GM19023 (cell line): ENCODE data around the gene ANP32E.
A peak's percentile ranks its signal among the peaks of the same experiment; 100 is the strongest.

Experiments
- ATAC-seq: cut with Tn5 transposase; IDR thresholded peaks from one replicate; pipeline ENCODE4 v1.9.1; 2021; ENCODE audit warnings: mild to moderate bottlenecking, moderate library complexity; ENCODE audit not compliant: unreplicated experiment

ANP32E gene

GRCh38 chr1:150235852-150236613 lies at the start of gene ANP32E:
Gene ANP32E (minus strand): TSS chr1:150236112. CDS start chr1:150235786, 326 bp downstream.
- ATAC-seq = peak; percentile 79

DNA sequence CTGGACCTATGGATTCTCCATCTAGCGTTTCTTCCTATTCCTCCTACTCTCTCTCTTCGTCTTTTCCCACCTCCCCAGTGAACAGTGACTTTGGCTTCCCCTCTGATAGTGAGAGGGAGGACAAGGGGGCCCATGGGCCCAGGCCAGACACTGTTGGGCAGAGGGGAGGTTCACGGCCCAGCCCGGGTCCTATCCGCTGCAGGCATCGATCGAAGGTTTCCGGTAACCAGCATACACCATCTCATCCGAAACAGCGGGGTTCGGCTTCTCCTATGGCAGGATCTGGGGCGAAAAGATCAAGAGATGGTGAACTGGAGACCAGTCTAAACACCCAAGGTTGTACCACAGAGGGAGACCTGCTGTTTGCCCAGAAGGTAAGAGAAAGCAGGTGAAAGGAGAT lies 47.3 kb upstream of the ANP32E start:
- no peak for ATAC-seq

- ATAC-seq = no peak
These were observed 46.6 kb upstream of the ANP32E start for GRCh38 chr1:150282558-150282958.

DNA sequence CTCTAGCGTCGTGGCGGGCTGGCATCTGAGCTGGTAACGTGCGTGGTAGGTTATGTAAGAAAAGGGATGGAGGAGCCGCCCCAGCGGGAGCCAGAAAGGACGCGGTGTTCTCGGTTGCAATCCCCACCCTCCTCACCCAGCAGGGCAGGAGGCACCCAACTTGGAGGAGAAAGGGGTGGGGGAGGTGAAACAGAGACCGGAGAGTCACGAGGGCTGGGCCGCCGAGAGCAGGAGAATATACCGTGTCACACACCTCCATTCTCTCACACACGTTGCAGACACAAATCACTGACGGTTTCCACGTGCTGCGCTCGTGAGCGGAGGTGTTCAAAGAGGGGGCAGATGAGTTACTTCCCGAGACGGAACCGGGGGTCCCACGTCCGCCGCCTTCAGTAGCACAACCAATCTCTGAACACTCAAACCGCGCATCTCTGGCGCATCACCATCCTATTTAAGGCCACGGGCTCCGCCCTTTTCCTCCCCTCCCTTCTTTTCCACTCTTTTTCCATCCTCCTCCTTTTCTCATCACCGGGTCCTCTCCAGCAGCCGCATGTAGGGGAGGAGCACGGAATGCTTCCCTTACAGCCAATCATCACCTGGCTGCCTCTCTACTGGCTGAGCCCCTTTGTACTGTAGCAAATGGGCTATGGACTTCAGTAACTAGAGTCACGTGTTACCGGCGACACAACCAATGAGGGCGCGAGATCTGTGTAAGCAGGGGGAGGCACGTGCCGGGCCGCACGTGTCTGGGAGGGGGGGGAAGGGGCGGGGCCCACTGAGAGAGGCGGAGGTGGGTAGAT lies 46.0 kb upstream of the ANP32E start, which contains the start of gene CIART:
Gene CIART (plus strand): TSS at position 797 of the 800 bp plus-strand sequence. CDS start 714 bp downstream, outside the sequence.
- peak; percentile 80 for ATAC-seq

GRCh38 chr1:150281221-150281757 lies 45.4 kb upstream of the ANP32E start:
- no peak for ATAC-seq

- ATAC-seq = no peak
These were observed 44.3 kb upstream of the ANP32E start for GRCh38 chr1:150280138-150280707.

GRCh38 chr1:150273311-150273710 lies 37.4 kb upstream of the ANP32E start:
- no peak for ATAC-seq

- no peak for ATAC-seq
These were observed 35.5 kb upstream of the ANP32E start for GRCh38 chr1:150271291-150271959.

- no peak for ATAC-seq
These were observed 33.5 kb upstream of the ANP32E start for GRCh38 chr1:150269451-150269850.

DNA sequence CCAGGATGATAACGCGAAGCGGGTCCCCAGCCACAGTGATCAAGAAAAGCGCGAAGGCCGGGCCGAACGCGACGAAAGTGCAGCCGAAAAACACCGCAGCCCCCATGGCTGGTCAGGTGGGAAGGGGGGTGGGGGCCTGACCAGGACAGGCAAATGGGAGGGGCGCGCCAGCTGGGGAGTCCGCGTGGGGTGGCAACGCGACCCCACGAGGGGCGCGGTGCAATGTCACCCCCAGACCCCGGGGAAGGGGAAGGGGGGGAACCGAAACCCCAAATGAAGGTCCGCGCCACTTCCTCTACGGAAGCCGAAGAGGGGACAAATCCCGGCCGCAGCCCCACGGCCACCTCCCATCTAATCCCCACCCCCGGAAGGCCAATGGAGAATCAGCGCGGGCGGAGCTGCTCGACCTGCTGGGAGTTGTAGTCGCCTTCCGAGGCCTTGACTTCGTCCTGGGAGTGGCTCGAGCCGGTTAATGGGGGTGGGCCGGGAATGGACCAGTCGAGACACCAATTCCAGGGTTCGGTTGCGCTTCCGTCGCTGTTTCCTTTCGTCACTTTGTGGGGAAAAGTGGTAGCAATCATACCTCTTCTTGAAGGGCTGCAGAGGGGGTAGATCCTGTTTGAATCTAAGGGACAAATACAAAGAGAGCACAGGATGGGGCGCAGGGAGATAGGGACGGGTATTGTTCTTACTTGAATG lies 32.9 kb upstream of the ANP32E start, which contains the start of gene APH1A:
Gene APH1A (minus strand): TSS at position 312 of the 699 bp plus-strand sequence. CDS start 206 bp downstream, at position 106.
- peak; percentile 89 for ATAC-seq

- ATAC-seq = peak; percentile 26
These were observed 32.4 kb upstream of the ANP32E start for GRCh38 chr1:150268340-150268704.

DNA sequence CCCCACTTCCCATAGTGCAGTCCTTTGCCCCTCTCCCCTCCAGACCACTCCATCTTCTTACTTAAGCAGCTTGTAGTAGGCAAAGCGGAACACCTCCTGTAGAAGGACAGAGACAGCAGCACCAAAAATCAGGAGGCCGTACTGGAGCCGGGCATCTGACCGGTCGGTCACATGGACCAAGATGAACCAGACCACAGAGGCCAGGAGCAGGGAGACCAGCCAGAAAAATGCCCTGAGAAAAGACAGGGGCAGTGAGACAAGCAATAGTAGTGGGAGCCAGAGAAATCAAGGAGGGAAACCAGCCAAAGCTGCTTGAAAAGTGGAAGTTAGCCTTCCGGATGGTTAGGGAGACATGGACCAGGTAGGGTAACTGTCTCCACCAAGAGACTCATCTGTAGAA lies 32.0 kb upstream of the ANP32E start:
- no peak for ATAC-seq

GRCh38 chr1:150263549-150263948 lies 27.6 kb upstream of the ANP32E start:
- ATAC-seq = no peak

GRCh38 chr1:150262388-150263320 lies 26.7 kb upstream of the ANP32E start:
- no peak for ATAC-seq

GRCh38 chr1:150261367-150261766 lies 25.5 kb upstream of the ANP32E start:
- ATAC-seq = no peak

DNA sequence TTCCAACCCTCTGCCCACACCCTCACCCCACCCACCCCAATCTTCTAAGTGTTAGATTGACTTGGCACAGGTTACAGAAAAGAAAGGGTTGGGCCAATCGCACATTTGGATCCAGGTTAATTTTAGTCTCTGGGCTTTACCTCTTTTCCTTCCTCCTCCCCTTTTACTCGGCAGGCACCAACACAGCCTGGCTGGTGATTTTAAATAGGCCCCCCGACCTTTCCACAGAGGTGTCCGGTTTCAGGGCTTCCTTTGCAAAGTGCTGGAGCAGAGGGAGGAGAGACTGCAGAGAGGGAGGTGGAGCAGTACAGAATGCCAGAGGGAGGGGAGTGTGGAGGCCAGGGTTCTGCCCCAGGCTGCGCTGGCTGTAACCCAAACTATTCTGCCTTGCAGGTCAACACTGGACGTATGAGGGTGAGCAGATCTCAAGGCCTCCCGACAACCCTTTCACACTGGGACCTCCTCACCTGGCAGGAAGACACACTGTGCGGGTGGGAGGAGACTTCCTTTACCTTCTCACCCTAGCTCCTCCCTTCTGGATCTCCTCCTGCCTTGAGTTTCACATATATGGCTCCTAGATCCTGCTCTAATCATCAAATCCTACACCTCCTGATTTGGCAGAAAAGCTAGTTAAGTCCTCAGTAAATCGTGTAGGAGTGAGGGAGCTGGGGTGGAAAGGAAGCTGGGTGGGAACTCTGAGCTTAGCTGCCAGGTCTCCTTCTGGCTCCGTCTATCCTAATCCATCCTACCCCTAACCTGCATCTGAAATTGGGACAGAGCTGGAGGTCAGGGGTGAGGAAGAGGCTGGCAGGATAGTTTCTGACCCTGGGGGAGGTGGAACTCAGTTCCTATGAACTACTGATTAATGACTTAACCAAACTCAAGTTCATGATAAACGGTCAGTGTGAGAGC lies 24.1 kb upstream of the ANP32E start:
- no peak for ATAC-seq

GRCh38 chr1:150259217-150259616 lies 23.3 kb upstream of the ANP32E start:
- no peak for ATAC-seq
